Stimulated activated CD8-positive, alpha-beta memory T cell treated with anti-CD3 and anti-CD28 coated beads, Interleukin-7, amount 100 ng/mL, for 48 hours (primary cell): ENCODE data around the gene DISP1.

Experiments
- DNase-seq, 2 donors: peaks; one replicate each; pipeline ENCODE4 v3.0.0-alpha.2; 2020; ENCODE audit warnings: low read depth in 1 of 2; ENCODE audit errors: extremely low read depth in 1 of 2

The DISP1 gene

GRCh38 chr1:222791006-222791710 is 23.7 kb upstream of the DISP1 start:
- DNase-seq = no peak

- DNase-seq = no peak
Observed at GRCh38 chr1:222792744-222793143, 22.1 kb upstream of the DISP1 start.

DNA sequence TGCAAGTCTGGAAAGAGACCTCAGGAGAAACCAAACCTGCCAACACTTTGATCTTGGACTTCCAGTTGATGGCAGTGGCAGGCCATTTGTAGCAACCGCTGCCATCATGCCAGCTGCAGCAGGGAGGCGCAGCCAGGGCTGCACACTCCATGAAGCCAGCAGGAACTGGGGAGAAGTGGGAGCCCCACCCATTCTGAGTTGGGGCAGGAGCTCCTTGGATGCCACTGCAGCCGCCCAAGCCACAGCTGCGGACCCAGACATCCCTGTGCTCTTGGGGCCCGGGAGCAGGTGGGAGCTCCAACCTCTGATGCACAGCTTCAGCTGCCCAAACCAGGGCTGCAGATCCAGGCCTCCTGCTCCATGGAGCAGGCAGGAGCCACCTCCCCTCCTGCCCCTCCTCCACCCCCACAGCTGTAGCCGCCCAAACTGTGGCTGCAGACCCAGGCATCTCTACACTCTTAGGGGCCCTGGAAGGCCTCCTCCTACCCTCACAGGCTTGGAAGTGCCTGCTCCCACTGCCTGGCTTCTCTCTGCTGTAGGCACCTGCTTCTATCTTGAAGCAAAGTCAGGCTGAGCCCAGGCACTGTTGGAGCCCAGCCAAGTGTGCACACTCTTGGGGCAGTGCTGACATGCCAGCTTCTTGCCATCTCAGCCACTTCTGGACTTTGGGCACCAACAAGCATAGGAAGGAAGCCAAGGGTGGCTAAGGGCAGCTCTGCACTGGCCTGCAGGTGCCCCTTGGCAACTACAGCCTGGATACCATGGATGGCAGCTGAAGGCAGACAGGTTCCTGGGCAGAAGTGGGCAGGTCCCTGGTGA is 20.0 kb upstream of the DISP1 start:
- DNase-seq = no peak

DNA sequence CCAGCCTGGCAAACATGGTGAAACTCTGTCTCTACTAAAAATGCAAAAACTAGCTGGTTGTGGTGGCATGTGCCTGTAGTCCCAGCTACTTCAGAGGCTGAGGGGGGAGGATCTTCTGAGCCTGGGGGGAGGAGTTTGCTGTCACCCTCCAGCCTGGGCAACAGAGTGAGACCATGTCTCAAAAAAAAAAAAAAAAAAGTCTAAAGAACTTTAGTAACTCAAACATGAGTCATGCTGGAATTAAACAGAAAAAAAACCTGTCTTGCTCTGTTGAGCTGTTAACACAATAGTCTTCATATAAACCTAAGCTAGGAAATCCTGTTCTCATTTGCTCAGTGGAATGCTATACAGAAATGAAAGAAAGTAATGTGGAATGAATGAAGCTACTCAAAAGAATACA is 16.7 kb upstream of the DISP1 start:
- DNase-seq = no peak

GRCh38 chr1:222798975-222799374 is 15.9 kb upstream of the DISP1 start:
- no peak for DNase-seq

DNA sequence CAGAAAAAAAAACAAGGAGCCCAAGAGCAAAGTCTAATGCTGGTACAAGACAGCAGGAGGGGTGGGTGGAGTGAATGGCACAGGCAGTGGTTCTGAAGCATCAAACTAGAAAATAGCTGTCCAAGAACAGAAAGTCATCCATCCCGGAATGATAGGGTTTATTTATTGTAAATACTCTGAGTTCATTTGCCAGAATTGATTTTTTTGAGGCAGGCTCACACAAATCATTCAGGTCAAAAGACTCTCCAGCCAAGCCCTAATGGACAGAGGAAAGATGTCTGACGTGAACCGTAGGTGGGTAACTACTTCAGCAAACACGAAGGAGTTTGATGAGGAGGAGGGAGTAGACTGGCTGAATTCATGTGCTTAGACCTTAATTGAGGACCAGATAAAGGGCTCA is 13.8 kb upstream of the DISP1 start:
- no peak for DNase-seq

- no peak for DNase-seq
Observed at GRCh38 chr1:222811671-222812070, 3.2 kb upstream of the DISP1 start.

DNA sequence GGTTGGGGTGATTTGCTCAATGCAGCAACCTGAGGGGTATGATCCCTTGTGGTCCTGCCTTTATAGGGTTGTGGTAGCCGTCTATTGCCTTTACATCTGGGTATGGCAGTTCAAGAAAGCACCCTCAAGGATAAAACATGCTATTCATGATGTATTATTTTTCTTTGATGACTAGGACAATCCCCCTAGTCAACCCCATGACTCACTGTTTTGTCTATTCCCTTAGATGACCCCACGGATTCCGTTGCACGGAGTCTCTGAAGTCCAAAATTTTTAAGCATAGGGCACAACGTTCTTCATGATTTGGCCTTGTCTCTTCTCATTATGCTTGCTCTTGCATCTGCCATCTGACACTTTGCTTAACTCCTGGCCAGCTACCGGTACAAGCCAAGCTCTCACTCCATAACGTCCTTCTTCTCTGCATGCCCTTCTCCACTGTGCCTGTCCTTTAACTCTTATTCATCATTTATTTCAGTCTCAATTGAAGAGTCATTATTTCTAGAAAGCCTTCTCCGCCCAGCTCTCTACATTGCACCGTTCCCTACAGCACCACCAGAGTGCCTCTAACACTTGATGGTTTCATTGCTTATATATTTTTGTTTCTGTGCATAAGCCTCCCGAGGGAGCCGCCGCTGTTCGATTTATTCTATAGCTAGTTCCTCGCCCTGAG is 838 bp upstream of the DISP1 start:
- DNase-seq = no peak

- no peak for DNase-seq
Observed at GRCh38 chr1:222815440-222815765, 564 bp downstream of the DISP1 start.

GRCh38 chr1:222817529-222817928 is 2.7 kb downstream of the DISP1 start:
- DNase-seq = no peak

- DNase-seq = no peak
Observed at GRCh38 chr1:222818171-222818570, 3.3 kb downstream of the DISP1 start.

GRCh38 chr1:222820171-222820712 is 5.4 kb downstream of the DISP1 start:
- DNase-seq = no peak

GRCh38 chr1:222821239-222821638 is 6.4 kb downstream of the DISP1 start:
- DNase-seq = no peak

DNA sequence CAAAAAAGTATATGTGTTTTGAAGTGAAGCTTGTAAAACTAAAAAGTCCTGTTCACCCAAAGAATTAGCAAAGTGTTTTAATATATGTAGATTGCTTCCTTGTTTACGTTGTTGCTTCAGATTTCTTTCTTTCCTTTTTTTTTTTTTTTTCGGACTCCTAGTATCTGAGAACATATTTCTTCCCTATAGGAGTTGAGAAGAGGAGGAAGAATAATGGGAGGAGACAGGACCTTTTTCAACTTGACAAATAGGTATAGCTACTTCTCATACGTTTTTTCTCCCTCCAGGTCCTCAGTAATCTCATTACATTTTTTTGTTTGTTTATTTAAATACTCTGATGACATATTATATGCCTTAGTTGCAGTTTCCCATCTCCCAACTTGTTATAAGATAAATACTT is 8.9 kb downstream of the DISP1 start:
- DNase-seq = no peak

DNA sequence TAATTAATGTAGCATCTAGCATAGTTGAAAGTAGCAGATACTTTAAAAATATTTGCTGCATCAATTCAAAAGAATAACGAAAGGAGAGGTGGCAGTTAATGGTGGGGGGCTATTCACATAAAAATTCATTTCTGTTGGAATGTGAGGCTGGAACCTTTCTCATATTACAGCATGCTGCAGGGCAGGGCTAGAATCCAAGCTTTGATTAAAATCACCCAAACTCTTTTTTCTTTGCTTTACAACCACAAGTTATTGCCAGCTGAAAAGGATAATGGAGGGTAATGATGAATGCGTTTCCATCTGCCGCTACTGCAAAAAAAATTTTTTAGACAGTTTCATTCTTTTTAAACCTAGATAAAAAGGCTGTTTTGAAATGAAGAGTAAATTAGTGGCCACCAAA is 9.8 kb downstream of the DISP1 start:
- no peak for DNase-seq

DNA sequence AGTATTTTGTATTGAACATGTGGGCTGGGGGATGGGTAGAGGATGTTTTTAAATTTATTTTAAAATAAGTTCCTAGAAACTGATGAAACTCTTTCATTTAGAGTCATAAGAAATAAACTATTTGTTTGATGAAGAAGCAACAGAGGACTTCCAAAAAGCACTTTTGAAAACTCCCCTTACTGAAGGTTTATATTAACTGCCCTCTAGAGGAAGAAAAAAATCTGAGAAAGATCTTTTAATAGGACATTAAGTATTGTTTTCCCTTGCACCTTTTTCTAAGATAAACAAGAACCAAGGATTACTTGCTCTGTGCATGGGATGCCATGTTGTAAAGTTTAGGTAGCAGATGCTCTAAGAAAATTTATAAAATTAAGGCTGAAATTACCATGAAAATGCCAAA is 14.1 kb downstream of the DISP1 start:
- no peak for DNase-seq

- DNase-seq = no peak
Observed at GRCh38 chr1:222829868-222830267, 15.0 kb downstream of the DISP1 start.

DNA sequence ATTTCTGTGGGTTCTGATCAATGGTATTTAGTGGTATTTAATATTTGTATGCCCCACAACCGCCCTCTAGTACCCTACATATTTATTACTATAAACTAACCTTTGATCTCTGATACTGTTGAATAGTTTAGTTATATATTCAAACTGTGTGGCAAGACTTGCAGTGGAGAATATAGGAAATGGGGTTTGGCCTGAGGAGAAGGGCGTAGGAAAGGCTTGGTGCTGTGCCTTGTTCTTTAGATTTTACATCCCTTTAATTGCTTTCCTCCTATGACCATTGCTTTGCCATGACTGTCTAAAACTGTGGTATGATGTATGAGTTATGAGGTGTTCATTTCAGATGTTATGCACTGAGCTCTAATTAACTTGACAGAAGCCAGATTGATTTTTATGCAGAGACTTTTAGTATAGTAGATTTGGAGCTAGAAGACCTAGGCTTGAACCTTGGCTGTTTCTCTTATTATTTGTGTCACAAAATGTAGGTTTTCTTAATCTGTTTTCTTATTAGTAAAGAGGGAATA is 18.6 kb downstream of the DISP1 start:
- no peak for DNase-seq

DNA sequence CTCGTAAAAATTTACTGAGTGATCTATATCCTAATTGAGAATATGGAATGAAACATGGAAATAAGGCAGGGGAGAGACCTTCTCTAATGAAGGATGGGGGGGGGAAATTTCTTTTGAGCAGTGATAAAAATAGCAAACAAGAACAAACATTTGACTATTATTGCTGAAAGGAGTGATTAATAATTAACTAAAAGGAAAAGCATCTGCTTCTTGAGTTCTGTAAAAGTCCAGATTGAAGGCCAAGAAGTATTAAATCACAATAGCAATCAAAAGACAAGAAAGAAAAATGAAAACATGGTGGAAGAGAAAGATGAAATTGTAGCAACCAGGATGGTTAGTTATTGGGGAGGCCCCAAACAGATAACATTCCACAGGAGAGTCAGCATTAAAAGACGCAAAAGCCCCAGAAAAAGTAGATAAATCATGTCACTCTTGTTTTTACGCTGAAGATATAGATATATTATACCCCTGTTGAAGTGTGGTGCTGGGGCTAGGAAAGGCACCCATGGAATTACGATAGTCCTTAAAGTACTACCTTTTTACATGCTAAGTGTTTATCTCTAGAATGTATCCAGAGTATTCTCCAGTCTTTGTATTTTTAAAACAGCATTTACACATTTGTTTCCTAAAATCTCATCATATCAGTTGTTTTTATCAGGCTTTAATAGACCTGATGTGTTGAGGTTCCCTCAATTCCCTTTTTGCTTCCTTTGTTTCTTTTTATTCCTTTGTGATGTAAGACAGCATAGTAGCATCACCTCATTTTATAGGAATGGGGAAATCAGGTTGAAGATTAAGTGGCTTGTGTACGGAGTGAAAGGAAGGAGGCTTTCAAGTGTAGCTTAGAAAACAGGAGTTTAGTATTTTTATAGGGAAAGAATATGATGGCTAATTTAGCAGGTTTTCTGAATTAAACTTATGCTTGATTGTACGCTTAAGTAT is 28.9 kb downstream of the DISP1 start:
- DNase-seq = no peak

DNA sequence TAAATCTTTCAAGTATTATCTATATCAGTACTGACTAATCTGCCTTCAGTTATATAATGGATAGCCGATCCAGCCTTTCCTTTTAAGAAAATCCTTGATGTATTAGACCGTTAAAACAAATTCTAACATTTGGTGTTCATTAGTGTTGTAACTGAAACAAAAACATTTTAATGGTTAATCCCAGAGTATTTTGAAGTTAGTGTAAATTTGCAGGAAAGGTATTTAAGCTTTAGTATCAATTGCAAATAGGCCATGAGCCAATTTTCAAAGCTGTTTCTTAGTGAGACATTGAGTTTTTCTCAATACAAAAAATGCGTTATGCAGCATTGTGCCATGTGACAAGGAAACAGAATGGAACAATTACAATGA is 29.6 kb downstream of the DISP1 start:
- DNase-seq = no peak

GRCh38 chr1:222845763-222846162 is 30.9 kb downstream of the DISP1 start:
- no peak for DNase-seq
